ENCODE data around the gene KRT79. TPM values are rescaled to one million over a fixed set of nuclear protein-coding genes. Genes with fewer than 3 reads are reported as not detected.

Gene KRT79
- total RNA-seq, 1 donor from 2014 or later = not detected

DNA sequence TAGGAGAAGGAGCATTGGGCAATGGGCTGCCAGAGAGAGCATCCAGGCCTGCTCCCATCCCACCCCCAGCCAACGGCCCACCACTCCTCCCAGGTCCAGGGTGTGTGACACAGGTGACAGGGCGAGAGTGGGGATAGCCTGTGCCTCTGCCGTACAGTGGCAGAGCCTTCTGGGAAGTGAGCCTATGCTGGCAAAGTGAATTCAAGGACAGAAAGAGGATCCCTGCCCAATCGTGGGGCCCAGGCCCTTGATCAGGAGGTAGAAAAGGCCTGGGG, 553 bp upstream of the KRT79 start:
- intact Hi-C loops (cut with DNase I) = no loop called here
- H3K27me3 ChIP-seq = no peaks in the 10 kb centered on the region
- no peaks in the 10 kb centered on the region for H3K36me3 ChIP-seq
- no peak for DNase-seq (ENCODE audit: low spot score in 2 of 2)
- H3K9me3 ChIP-seq = no peaks in the 10 kb centered on the region
- H3K4me1 ChIP-seq = no peaks in the 10 kb centered on the region
- no peak overlapping the region for H3K4me3 ChIP-seq
- TF ChIP-seq, protein P1, sequence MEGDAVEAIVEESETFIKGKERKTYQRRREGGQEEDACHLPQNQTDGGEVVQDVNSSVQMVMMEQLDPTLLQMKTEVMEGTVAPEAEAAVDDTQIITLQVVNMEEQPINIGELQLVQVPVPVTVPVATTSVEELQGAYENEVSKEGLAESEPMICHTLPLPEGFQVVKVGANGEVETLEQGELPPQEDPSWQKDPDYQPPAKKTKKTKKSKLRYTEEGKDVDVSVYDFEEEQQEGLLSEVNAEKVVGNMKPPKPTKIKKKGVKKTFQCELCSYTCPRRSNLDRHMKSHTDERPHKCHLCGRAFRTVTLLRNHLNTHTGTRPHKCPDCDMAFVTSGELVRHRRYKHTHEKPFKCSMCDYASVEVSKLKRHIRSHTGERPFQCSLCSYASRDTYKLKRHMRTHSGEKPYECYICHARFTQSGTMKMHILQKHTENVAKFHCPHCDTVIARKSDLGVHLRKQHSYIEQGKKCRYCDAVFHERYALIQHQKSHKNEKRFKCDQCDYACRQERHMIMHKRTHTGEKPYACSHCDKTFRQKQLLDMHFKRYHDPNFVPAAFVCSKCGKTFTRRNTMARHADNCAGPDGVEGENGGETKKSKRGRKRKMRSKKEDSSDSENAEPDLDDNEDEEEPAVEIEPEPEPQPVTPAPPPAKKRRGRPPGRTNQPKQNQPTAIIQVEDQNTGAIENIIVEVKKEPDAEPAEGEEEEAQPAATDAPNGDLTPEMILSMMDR (IDR thresholded peaks at IDR 0.05) = no peak
- no peak overlapping the region for H3K27ac ChIP-seq

GRCh38 chr12:52832985-52833905, 866 bp downstream of the KRT79 start:
- Histone ChIP-seq H3K27ac (no peak overlapping the region), H3K27me3 (no peaks in the 10 kb centered on the region), H3K4me1 (no peaks in the 10 kb centered on the region), H3K9me3 (no peaks in the 10 kb centered on the region), H3K4me3 (no peak overlapping the region), H3K36me3 (no peaks in the 10 kb centered on the region)
- intact Hi-C loops (cut with DNase I) = no loop called here
- DNase-seq (ENCODE audit: low spot score in 2 of 2) = no peak
- TF ChIP-seq, protein P1 (IDR thresholded peaks at IDR 0.05) = no peak

- no peak overlapping the region for H3K27ac ChIP-seq
- no peak overlapping the region for H3K4me3 ChIP-seq
- TF ChIP-seq, protein P1 (IDR thresholded peaks at IDR 0.05) = no peak
- H3K9me3 ChIP-seq = no peaks in the 10 kb centered on the region
- DNase-seq (ENCODE audit: low spot score in 2 of 2) = no peak
- intact Hi-C loops (cut with DNase I) = no loop called here
- no peaks in the 10 kb centered on the region for H3K36me3 ChIP-seq
- no peaks in the 10 kb centered on the region for H3K27me3 ChIP-seq
- H3K4me1 ChIP-seq = no peaks in the 10 kb centered on the region
Observed at GRCh38 chr12:52832451-52832850, 1.7 kb downstream of the KRT79 start.

DNA sequence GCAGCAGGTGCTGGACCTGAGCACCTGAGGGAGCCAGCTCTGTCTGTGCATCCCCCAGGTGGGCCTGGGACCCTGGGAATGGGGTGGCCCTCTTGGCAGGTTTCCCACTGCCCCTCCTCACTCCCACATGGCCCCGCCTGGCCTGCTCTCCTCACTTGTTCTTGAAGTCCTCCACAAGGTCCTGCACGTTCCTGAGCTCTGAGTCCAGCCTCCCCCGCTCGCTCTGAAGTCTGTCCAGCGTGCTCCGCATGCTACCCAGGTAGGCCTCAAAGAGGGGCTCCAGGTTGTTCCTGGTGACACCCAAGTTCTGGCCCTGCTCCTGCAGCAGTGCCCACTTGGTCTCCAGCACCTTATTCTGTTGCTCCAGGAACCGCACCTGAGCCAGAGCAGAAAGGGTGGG, 2.9 kb downstream of the KRT79 start:
- H3K36me3 ChIP-seq = no peaks in the 10 kb centered on the region
- intact Hi-C loops (cut with DNase I) = no loop called here
- H3K4me3 ChIP-seq = no peak overlapping the region
- no peaks in the 10 kb centered on the region for H3K4me1 ChIP-seq
- no peaks in the 10 kb centered on the region for H3K9me3 ChIP-seq
- H3K27me3 ChIP-seq = no peaks in the 10 kb centered on the region
- no peak overlapping the region for H3K27ac ChIP-seq
- DNase-seq (ENCODE audit: low spot score in 2 of 2) = no peak
- TF ChIP-seq, protein P1 (IDR thresholded peaks at IDR 0.05) = no peak

DNA sequence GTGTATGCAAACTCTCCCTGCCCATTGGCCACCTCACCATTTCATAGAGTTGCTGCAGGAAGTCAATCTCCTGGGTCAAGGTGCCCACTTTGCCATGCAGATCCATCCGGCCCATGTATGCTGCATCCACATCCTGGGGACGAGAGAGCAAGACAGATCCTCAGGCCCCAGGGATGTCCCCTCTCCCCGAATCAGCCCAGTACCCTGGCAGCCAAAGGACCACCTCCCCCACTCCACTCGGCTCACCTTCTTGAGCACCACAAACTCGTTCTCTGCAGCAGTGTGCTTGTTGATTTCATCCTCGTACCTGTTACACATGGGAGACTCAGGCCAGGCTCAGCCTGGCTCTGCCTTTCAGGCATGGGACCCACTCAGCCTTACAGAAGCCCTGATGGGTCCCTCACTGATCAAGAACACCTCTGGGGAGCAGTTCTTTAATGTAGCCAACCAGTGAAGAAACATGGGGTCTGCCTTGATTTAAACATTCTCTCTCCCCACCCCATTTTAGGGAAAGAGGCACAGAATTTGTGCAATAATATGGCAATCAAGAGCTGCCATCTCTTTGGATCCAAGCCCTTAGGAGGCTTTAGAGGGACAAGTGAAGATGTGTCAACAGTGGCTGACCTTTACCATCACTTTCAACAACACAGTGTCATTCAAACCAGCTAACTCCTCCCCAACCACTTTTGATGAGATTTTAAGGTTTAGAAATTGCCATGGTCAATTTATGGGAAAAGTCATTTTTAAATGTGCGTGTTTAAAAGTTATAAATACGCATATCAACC, 3.9 kb downstream of the KRT79 start:
- H3K4me3 ChIP-seq = no peak overlapping the region
- no peak overlapping the region for H3K27ac ChIP-seq
- H3K9me3 ChIP-seq = no peaks in the 10 kb centered on the region
- H3K4me1 ChIP-seq = no peaks in the 10 kb centered on the region
- no peaks in the 10 kb centered on the region for H3K27me3 ChIP-seq
- TF ChIP-seq, protein P1 (IDR thresholded peaks at IDR 0.05) = no peak
- intact Hi-C loops (cut with DNase I) = no loop called here
- H3K36me3 ChIP-seq = no peaks in the 10 kb centered on the region
- DNase-seq (ENCODE audit: low spot score in 2 of 2) = no peak
